Skeletal muscle cell (primary cell): ENCODE data around the gene TACSTD2.
"Not testable (repeated sequence)": the region's sequence is repeated elsewhere in the genome, so short reads cannot be mapped to it uniquely, and the experiment has no call there.

ENCODE experiments used
- DNase-seq: peaks from one replicate; pipeline ENCODE4 v3.0.0-alpha.2; 2010; ENCODE audit warnings: low read depth
- H3K4me3 ChIP-seq: 2 replicates; pipeline ENCODE4 v1.5.1; 2011; ENCODE audit warnings: low read depth, mild to moderate bottlenecking, control low read depth, low read length, moderate library complexity

The TACSTD2 gene

GRCh38 chr1:58591806-58592205 is 14.8 kb upstream of the TACSTD2 start:
- H3K4me3 ChIP-seq: no peak overlapping the region
- DNase-seq: no peak

- no peak for DNase-seq
Observed at GRCh38 chr1:58590019-58590418, 13.0 kb upstream of the TACSTD2 start.

GRCh38 chr1:58588396-58588795 is 11.3 kb upstream of the TACSTD2 start:
- no peak overlapping the region for H3K4me3 ChIP-seq
- DNase-seq: no peak

More at GRCh38 chr1:58590019-58590418, 13.0 kb upstream of the TACSTD2 start:
- no peak overlapping the region for H3K4me3 ChIP-seq

- no peak for DNase-seq
- no peak overlapping the region for H3K4me3 ChIP-seq
Observed at GRCh38 chr1:58587667-58588066, 10.6 kb upstream of the TACSTD2 start.

GRCh38 chr1:58586271-58586670 is 9.2 kb upstream of the TACSTD2 start:
- DNase-seq: peak; percentile 52
- H3K4me3 ChIP-seq: no peak overlapping the region

- no peak overlapping the region for H3K4me3 ChIP-seq
- DNase-seq: no peak
Observed at GRCh38 chr1:58585581-58586151, 8.6 kb upstream of the TACSTD2 start.

- no peak overlapping the region for H3K4me3 ChIP-seq
- DNase-seq: no peak
Observed at GRCh38 chr1:58585166-58585565, 8.1 kb upstream of the TACSTD2 start.

- H3K4me3 ChIP-seq: no peak overlapping the region
- peak; percentile 89 for DNase-seq
Observed at GRCh38 chr1:58584082-58584895, 7.2 kb upstream of the TACSTD2 start.

- no peak overlapping the region for H3K4me3 ChIP-seq
- no peak for DNase-seq
Observed at GRCh38 chr1:58583496-58583895, 6.4 kb upstream of the TACSTD2 start.

GRCh38 chr1:58582143-58582542 is 5.1 kb upstream of the TACSTD2 start:
- H3K4me3 ChIP-seq, DNase-seq: not testable (repeated sequence)

- no peak overlapping the region for H3K4me3 ChIP-seq
- no peak for DNase-seq
Observed at GRCh38 chr1:58581641-58582040, 4.6 kb upstream of the TACSTD2 start.

- no peak overlapping the region for H3K4me3 ChIP-seq
- DNase-seq: no peak
Observed at GRCh38 chr1:58580186-58580585, 3.1 kb upstream of the TACSTD2 start.

GRCh38 chr1:58577654-58578030 is 590 bp upstream of the TACSTD2 start:
- no peak overlapping the region for H3K4me3 ChIP-seq
- DNase-seq: no peak

- no peak for DNase-seq
- peak overlapping the region; percentile 35 for H3K4me3 ChIP-seq
Observed at GRCh38 chr1:58576325-58576726, 726 bp downstream of the TACSTD2 start.

- DNase-seq: no peak
- no peak overlapping the region for H3K4me3 ChIP-seq
Observed at GRCh38 chr1:58575551-58576324, 1.3 kb downstream of the TACSTD2 start.

GRCh38 chr1:58574816-58575215 is 2.2 kb downstream of the TACSTD2 start:
- no peak overlapping the region for H3K4me3 ChIP-seq
- DNase-seq: no peak

- no peak for DNase-seq
Observed at GRCh38 chr1:58573705-58574591, 3.1 kb downstream of the TACSTD2 start.

GRCh38 chr1:58573138-58573537 is 3.9 kb downstream of the TACSTD2 start:
- H3K4me3 ChIP-seq: no peak overlapping the region
- no peak for DNase-seq

More at GRCh38 chr1:58573705-58574591, 3.1 kb downstream of the TACSTD2 start:
- H3K4me3 ChIP-seq: no peak overlapping the region

- H3K4me3 ChIP-seq: no peak overlapping the region
Observed at GRCh38 chr1:58572690-58573089, 4.4 kb downstream of the TACSTD2 start.

More at GRCh38 chr1:58572690-58573089, 4.4 kb downstream of the TACSTD2 start:
- DNase-seq: no peak
